Left lung (tissue), 10 donors: ENCODE measurements around the gene PDXDC1. TPM values are rescaled to one million over a fixed set of nuclear protein-coding genes. Genes with fewer than 3 reads are reported as not detected.
"Not testable (repeated sequence)": the region's sequence is repeated elsewhere in the genome, so short reads cannot be mapped to it uniquely, and the experiment has no call there.

Experiments used
- ATAC-seq: fragments of 200-7000 bp; cut with Tn5 transposase; one replicate; pipeline ENCODE4 v1.9.1; 2020; ENCODE audit warnings: moderate library complexity
- DNase-seq, 4 donors: peaks; one replicate each; pipeline ENCODE4 v3.0.0-alpha.2; 2013 to 2020
- H3K27ac ChIP-seq, 2 donors: fragments of 200-600 bp; sonication (generic) in 1 of 2; one replicate each; pipeline versions ENCODE4 v1.5.0 to v1.8.0; 2020 to 2021
- H3K27me3 ChIP-seq, 2 donors: fragments of 200-600 bp; sonication (generic) in 1 of 2; one replicate each; pipeline versions ENCODE4 v1.5.0 to v1.8.0; 2020 to 2021
- H3K36me3 ChIP-seq, 2 donors: fragments of 200-600 bp; sonication (generic) in 1 of 2; one replicate each; pipeline versions ENCODE4 v1.5.0 to v1.8.0; 2020 to 2021
- H3K4me1 ChIP-seq, 2 donors: fragments of 200-600 bp; one replicate each; pipeline ENCODE4 v1.8.0; 2021
- H3K4me3 ChIP-seq, 2 donors: fragments of 200-600 bp; sonication (generic) in 1 of 2; one replicate each; pipeline versions ENCODE4 v1.5.0 to v1.8.0; 2020 to 2021; ENCODE audit warnings: mild to moderate bottlenecking in 1 of 2
- H3K9me3 ChIP-seq, 2 donors: fragments of 200-600 bp; sonication (generic) in 1 of 2; one replicate each; pipeline versions ENCODE4 v1.5.0 to v1.8.0; 2020 to 2021
- intact Hi-C, 2 donors: fragments of 100-400 bp; cut with DNase I; formaldehyde crosslinking; loops; one replicate each; pipeline versions ENCODE4 v1.11.2 to v1.14.2; 2022
- polyA plus RNA-seq, 6 donors: library from polyadenylated mRNA; unstranded; fragments of 120-200 nt; gene quantifications; one replicate each; pipeline ENCODE4 v1.2.1, GENCODE V29; 2013; ENCODE audit not compliant: insufficient read length in 6 of 6
- total RNA-seq, 2 donors: library from RNA; stranded (reverse); fragmentation: NEBNext Ultra II Directional; extraction: Animal tissue kit (Norgen Biotek cat#: 25700); gene quantifications; one replicate each; pipeline ENCODE4 v1.2.1, GENCODE V29; 2021
- donor health status: DM: no; HTN: yes; CAD: no.
- donor health status: DM: no; HTN: no; CAD: no.

PDXDC1 gene
- total and polyA plus RNA-seq, 8 donors = 55.7 to 111 (median 92.4) TPM

DNA sequence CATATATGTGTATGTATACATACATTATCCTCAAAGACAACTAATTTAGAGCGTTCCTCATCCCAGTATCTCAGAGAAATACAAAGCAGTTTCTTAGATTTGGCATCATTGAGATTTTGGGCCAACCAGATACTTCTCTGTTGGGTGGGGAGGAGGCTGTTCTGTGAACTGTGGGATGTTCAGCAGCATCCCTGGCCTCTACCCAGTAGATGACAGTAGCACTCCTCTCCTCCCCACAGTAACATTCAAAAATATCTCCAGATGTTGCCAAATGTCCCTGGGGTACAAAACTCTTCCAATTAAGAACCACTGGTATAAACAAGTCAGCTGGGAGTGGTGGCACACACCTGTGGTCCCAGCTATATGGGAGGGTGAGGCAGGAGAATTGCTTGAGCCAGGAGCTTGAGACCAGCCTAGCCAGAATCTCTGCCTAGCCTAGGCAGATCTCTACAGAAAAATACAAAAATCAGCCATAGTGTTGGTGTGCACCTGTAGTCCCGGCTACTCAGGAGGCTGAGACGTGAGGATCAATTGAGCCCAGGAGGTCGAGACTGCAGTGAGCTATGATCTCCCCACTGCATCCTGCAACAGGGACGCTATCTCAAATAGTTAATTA, 125.7 kb downstream of the PDXDC1 start:
- H3K4me3 ChIP-seq, H3K36me3 ChIP-seq, H3K4me1 ChIP-seq, ATAC-seq, H3K27me3 ChIP-seq, DNase-seq, H3K27ac ChIP-seq, H3K9me3 ChIP-seq, intact Hi-C loops: not testable (repeated sequence)

DNA sequence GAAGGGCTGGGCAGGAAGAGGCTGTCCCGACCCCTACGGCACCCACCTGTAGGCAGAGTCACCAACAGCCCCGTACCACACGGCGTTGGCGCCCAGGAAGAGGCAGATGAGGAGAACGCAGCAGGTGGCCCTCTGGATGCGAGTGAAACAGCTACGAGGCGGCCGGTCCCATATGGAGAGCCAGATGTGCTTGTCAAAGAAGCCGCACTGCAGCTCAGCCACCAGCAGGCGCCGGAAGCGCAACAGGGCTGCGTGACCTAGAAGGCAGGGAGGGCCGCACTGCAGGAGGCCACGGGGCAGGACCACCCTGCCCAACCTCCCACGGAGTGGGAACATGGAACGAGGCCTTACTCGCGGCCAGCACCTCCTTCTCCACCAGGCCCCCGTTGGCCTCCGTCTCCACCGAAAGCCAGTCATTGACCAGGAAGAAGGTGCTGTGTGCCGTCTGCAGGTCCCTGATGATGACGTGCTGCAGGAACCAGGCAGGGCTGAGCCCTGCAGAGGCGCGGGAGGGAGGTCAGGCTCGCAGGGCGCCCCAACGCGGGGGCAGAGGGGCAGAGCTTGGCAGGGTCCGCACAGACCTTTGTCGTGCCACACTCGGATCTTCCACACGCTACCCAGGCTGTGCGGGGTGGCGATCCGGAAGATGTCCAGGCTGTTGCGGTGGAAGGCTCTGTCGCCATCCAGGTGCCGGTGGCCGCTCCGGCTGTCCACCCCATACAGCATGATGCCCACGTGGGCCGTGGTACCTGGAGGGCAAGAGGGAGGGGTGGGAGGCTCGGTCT, 153.0 kb downstream of the PDXDC1 start:
- H3K9me3 ChIP-seq, intact Hi-C loops, H3K27me3 ChIP-seq, H3K4me3 ChIP-seq, ATAC-seq, H3K4me1 ChIP-seq, H3K27ac ChIP-seq: not testable (repeated sequence)
- peak in 1 of 4 donors; percentile 34 for DNase-seq
- peaks cover 0 to 34% of the 10 kb centered on the region in 2 donors for H3K36me3 ChIP-seq

DNA sequence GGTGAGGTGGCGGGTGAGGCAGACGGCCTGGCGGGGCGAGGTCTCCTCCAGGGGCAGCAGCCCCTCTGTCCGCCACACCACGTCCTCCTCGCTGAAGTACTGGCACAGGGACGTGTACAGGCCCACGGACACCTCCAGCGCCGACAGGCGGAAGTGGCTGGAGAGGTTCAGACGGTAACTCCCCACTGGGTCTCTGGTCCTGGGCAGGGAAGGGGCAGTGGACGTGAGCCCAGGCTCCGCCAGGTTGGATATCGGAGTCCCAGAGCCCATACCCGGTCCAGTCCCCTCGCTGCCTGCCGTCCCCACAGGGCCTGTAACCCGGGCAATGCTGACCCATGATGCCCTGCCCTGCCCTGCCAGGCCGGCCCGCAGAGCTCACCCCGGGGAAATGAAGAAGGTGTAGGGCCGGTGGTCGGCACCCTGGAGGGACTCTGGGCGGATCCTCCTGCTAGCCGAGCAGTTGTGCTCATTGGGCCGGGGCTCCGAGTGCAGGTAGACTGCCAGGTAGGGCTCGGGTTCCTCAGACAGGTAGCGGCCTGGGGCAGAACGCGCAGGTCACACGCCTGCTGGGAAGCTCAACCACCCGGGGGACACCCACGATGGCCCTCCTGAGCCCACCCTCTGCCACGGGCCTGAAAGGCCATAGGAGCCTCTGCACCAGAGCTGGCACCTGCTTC, 155.6 kb downstream of the PDXDC1 start:
- H3K27ac ChIP-seq, intact Hi-C loops, H3K4me3 ChIP-seq, H3K27me3 ChIP-seq, H3K4me1 ChIP-seq, H3K9me3 ChIP-seq, ATAC-seq: not testable (repeated sequence)
- peaks cover 0 to 37% of the 10 kb centered on the region in 2 donors for H3K36me3 ChIP-seq
- peak in 1 of 4 donors; percentile 70 for DNase-seq

DNA sequence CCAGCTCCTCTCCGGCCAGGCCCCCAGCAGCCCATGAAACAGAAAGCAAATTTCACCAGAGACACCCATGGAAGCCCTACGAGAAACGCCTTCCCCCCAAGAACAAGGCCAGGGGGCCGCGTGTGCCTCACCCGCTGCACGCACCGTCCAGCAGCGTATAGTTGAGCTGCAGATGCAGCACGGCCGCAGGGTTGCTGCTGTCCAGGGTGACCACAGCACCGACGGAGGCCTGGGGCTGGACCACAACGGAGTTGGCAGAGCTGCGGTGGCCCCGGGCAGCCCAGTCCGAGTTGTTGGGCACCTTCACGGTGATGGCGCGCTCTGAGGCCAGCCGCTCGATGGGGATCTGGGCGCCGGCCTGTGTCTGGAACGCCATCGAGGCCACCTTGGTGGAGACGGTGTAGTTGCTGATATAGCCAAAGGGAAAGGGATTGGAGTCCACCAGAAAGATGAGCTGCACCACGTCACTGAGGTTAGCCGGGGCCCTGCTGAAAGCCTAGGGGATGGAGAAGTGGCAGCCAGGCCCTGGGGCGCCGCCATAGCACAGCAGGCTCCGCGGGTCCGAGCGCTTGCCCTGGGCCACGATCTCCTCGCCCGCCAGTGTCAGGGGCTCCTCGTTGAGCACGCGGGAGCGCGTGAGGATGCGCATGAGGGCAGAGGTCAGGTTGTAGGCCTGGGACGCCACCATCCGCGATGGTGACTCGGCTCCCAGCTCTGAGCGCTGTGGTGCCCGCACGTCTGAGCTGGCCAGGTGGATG, 156.3 kb downstream of the PDXDC1 start:
- H3K27me3 ChIP-seq, ATAC-seq, intact Hi-C loops, H3K4me1 ChIP-seq, H3K9me3 ChIP-seq, H3K4me3 ChIP-seq, H3K27ac ChIP-seq: not testable (repeated sequence)
- peaks cover 0 to 44% of the 10 kb centered on the region in 2 donors for H3K36me3 ChIP-seq
- DNase-seq = peak in 1 of 4 donors; percentile 53

DNA sequence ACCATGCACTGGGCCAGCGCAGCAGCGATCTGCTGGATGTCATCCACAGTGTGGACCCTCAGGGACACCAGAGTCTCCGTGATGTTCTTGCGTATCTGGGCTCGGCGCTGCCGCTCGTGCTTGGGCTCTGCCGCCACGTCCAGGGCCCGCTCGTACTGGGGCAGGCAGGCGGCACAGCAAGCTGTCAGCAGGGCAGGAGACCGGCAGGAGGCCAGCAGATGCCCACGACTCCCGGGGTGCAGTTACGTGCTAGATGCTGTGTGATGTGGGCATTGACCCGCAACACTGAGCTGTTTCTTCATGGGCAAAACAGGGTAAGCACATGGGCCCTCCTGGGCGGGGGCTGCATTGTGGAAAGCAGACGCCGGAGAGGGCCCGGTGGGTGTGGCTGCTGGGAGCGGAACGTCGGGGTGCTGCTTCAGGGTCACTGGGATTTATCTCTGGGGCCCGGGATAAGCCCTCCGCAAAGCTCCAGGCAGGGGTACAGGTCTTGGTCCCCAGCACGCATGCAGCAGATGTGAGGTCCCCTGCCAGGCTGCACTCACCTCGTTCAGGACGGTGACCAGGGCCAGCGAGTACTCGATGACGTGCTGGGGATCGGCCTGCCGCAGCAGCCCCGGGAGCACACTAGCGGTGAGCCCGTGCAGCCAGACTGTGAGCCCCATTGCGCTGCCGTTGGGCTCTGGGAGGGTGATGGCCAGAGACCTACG, 158.0 kb downstream of the PDXDC1 start:
- ATAC-seq, H3K4me3 ChIP-seq, intact Hi-C loops, H3K27me3 ChIP-seq, H3K9me3 ChIP-seq, H3K4me1 ChIP-seq, H3K27ac ChIP-seq: not testable (repeated sequence)
- peak in 1 of 4 donors; percentile 54 for DNase-seq
- peaks cover 0 to 32% of the 10 kb centered on the region in 2 donors for H3K36me3 ChIP-seq

DNA sequence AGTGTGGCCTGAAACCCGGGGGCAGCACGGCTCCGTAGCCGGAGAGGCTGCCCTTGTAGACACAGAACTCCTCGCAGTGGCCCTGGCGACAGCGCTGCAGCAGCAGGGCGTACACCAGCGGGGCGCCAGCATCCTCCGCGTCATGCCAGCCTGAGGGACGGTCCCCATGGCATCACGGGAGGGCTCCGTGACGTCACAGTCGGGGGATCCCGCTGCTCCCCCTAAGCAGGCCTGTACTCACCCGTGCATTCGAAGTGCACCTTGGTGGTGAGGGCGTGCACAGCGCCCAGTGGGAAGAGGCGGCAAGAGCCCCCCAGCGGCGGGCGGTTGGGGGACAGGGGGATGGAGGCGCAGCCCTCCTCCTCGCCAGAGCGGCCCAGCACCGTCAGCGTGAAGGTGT, 158.7 kb downstream of the PDXDC1 start:
- H3K4me3 ChIP-seq, ATAC-seq, intact Hi-C loops, H3K9me3 ChIP-seq, H3K4me1 ChIP-seq, H3K27me3 ChIP-seq, H3K27ac ChIP-seq: not testable (repeated sequence)
- H3K36me3 ChIP-seq = peaks cover 0 to 29% of the 10 kb centered on the region in 2 donors
- DNase-seq = peak in 1 of 4 donors; percentile 31

DNA sequence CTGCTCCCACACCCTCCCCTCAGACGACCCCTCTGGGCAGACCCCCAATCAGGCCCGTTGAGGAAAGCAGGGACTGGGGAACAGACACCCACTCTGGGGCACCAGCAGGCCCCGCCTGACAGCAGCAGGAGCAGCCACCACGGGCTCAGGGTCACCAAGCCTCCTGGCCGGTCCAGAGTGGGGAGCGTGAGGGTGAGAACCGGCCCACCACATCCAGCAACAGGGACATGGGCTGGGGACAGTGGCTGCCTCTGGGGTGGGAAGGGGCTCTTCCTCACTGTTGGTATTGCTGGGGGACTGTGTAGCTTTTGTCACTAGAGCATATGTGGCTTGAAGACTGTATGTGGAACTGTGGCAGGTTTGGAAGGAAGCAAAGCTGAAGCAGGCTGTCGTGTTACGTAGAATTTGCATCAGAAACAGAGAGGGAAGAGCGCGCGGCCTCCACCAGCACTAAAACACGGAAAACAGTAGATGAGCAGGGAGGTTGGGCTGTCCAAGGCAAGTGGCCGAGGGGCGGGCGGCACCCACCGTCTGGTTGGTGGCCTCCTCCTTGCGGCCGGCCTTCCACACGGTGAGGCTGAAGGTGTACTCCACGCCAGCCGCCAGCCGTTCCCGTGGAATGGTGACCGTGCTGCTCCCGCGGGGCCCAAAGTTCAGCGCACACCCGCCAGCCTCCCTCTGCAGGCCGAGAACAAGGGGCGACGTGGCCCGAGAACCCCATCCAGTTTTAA, 160.1 kb downstream of the PDXDC1 start:
- peaks cover 0 to 25% of the 10 kb centered on the region in 2 donors for H3K36me3 ChIP-seq
- DNase-seq = peak in 1 of 4 donors; percentile 28
- intact Hi-C loops, H3K27me3 ChIP-seq, ATAC-seq, H3K4me3 ChIP-seq, H3K9me3 ChIP-seq, H3K27ac ChIP-seq, H3K4me1 ChIP-seq: not testable (repeated sequence)

DNA sequence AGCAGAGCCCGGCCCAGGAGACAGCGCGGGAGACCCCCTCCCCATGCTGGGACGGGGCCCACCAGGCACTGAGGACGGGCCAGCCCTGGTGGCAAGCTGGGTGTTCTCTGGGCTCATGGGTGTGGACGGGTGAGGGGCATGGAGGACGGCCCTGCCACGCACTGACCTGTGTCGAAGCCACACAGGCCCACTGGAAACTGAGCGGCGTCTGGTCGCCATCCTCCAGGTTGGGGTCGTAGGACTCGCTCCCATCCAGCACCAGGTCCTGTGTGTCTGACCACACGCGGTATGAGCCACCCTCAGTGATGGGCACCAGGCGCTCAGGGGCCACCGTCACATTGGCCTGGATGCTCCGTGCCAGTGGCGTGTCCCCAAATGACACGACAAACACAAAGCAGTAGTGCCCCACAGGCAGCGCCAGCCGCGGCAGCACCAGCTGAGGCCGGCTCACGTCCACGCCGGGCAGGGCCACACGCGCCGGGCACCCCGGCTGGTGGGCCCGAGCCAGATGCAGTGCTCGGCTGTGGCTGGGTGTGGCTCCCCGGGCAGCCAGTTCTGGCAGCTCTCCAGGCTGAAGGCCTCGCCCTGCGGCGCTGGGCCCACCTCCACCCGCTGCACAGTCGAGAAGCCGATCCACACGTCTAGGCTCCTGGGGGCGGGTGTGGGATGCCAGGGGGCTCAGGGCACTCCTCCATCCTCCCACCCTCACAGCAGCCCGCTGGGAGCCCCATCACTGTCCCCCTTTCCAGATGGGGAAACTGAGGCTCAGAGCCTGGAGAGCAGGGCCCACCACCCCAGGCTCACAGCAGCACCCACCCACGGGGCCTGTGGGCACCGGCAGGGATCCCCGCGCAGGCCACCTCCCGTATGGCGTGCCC, 160.9 kb downstream of the PDXDC1 start:
- H3K4me3 ChIP-seq, DNase-seq, H3K27me3 ChIP-seq, H3K27ac ChIP-seq, intact Hi-C loops, H3K4me1 ChIP-seq, ATAC-seq, H3K9me3 ChIP-seq: not testable (repeated sequence)
- H3K36me3 ChIP-seq = peaks cover 0 to 21% of the 10 kb centered on the region in 2 donors

DNA sequence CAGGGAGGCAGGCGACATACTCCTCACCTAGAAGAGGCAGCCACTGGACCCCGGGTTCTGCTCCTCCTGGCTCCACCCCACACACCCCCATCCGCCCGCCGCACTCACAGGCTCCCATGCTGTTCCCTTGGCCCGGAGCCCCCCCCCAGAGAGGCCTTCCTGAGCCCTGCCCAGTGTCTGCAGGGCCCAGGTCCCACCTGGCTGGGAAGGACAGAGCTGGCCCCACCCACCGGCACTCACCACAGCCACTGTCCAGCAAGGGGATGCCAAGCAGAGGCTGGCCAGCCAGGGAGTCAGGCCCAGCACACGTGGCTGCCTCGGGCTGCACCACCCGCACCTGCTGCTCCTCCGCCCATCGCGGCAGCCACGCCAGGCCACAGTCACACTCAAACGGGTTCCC, 162.7 kb downstream of the PDXDC1 start:
- peak in 1 of 4 donors; percentile 52 for DNase-seq
- H3K4me3 ChIP-seq, H3K27me3 ChIP-seq, intact Hi-C loops, H3K9me3 ChIP-seq, H3K27ac ChIP-seq, H3K4me1 ChIP-seq, ATAC-seq: not testable (repeated sequence)
- H3K36me3 ChIP-seq = peaks cover 0 to 13% of the 10 kb centered on the region in 2 donors

DNA sequence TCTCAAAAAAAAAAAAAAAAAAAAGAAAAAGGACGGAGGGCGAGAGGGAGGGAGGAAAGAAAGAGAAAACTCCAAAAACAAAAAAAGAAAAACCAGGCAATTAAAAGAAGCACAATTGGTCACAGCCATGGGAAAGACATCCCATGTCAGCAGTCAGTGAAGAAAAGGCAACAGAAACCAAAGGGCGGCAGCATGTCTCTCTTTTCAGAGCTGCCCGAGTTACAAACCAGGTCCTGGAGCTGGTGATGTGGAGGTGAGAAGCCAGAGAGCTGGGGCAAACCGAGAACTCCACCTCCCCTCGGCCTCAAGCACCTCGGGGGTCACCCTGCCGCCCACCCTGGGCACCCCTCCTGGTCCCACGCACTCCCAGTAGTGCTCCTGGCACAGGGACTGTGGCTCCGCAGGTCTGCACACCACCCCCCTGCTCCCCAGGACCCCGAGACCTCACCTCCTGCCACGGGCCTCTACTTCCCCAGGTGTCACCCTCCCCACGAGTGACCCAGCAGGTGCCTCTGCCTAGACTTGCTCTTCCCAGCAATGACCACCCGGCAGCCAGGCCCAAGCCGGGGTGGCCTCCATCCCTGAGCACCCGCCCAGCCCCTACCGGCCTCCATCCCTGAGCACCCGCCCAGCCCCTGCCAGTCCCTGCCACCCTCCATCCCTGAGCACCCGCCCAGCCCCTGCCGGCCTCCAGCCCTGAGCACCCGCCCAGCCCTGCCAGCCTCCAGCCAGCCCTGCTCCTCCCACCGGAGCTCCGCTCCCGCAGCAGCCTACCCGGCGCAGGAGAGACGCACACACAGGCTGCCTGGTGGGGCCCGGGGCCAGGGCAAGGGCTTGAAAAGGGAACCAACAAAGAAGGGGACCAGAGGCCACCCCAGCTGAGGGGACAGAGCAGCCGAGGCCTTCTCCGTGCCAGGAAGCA, 165.9 kb downstream of the PDXDC1 start:
- H3K36me3 ChIP-seq, H3K9me3 ChIP-seq, ATAC-seq, H3K4me3 ChIP-seq, H3K27ac ChIP-seq, H3K27me3 ChIP-seq, intact Hi-C loops: not testable (repeated sequence)
- peak in 1 of 4 donors; percentile 73 for DNase-seq
- H3K4me1 ChIP-seq = peaks cover 3 to 30% of the 10 kb centered on the region in 2 donors
